ENCODE data around the gene TELO2.

DNA sequence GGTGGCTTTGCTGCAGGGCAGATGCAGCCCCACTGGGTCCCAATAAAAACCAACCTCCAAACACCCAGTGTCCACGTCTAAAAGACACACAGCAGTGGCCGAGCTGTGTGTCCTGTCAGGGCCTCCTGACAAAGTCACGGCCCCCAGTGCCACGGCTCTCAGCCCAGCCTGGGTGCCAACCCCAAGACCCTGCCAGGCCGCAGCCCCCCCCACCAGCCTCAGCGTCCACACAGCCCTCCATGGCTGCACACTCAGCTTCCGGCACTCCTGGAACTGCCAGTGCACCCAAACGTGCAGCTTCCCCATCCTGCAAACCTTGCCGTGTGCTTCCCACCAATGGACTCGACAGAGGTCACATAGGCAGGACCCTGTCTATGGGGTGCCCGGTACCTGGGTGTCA is 45.2 kb upstream of the TELO2 start:
- no peak for TF ChIP-seq POLR2A (IDR thresholded peaks at IDR 0.05; ENCODE audit: low read depth, low read length)
- no peak for TF ChIP-seq POLR2AphosphoS5 (IDR thresholded peaks at IDR 0.05; ENCODE audit: low read depth, low read length)

Measured in GM12892 (cell line).